GM21786 (cell line): ENCODE measurements around the gene AMPH.
A peak's percentile ranks its signal among the peaks of the same experiment; 100 is the strongest.
"Not testable (repeated sequence)": the region's sequence is repeated elsewhere in the genome, so short reads cannot be mapped to it uniquely, and the experiment has no call there.

Source experiments
- ATAC-seq: cut with Tn5 transposase; IDR thresholded peaks from one replicate; pipeline ENCODE4 v1.9.1; 2021; ENCODE audit not compliant: unreplicated experiment

Gene AMPH

GRCh38 chr7:38354271-38354851 is 276.8 kb downstream of the AMPH start:
- not testable (repeated sequence) for ATAC-seq

GRCh38 chr7:38353431-38353881 is 277.7 kb downstream of the AMPH start:
- ATAC-seq, result peak; percentile 24

- no peak for ATAC-seq
Observed at GRCh38 chr7:38351601-38352000, 279.6 kb downstream of the AMPH start.

- ATAC-seq, result not testable (repeated sequence)
Observed at GRCh38 chr7:38350777-38351176, 280.4 kb downstream of the AMPH start.

GRCh38 chr7:38349869-38350583 is 281.1 kb downstream of the AMPH start:
- ATAC-seq, result peak; percentile 79

GRCh38 chr7:38349126-38349795 is 281.9 kb downstream of the AMPH start:
- peak; percentile 26 for ATAC-seq

GRCh38 chr7:38345299-38346172 is 285.6 kb downstream of the AMPH start:
- ATAC-seq, result peak; percentile 37

- ATAC-seq, result peak; percentile 37
Observed at GRCh38 chr7:38344741-38345140, 286.4 kb downstream of the AMPH start.

- not testable (repeated sequence) for ATAC-seq
Observed at GRCh38 chr7:38342135-38342534, 289.0 kb downstream of the AMPH start.

- peak; percentile 43 for ATAC-seq
Observed at GRCh38 chr7:38341172-38341705, 289.9 kb downstream of the AMPH start.

GRCh38 chr7:38339953-38340819 is 291.0 kb downstream of the AMPH start:
- no peak for ATAC-seq

GRCh38 chr7:38336148-38336515 is 295.0 kb downstream of the AMPH start:
- not testable (repeated sequence) for ATAC-seq

- ATAC-seq, result peak; percentile 91
Observed at GRCh38 chr7:38335492-38336147, 295.6 kb downstream of the AMPH start.

- ATAC-seq, result no peak
Observed at GRCh38 chr7:38335128-38335491, 296.1 kb downstream of the AMPH start.

- no peak for ATAC-seq
Observed at GRCh38 chr7:38334163-38334562, 297.0 kb downstream of the AMPH start.
